GM21619 (cell line): ENCODE data around the gene FPR3.
"Not testable (repeated sequence)": the region's sequence is repeated elsewhere in the genome, so short reads cannot be mapped to it uniquely, and the experiment has no call there.

Source experiments
- ATAC-seq: cut with Tn5 transposase; IDR thresholded peaks from one replicate; pipeline ENCODE4 v1.9.1; 2021; ENCODE audit not compliant: unreplicated experiment

FPR3 gene

GRCh38 chr19:51806571-51806970 lies 11.6 kb downstream of the FPR3 start:
- ATAC-seq, result not testable (repeated sequence)

GRCh38 chr19:51807111-51807701 lies 12.2 kb downstream of the FPR3 start:
- ATAC-seq, result no peak

GRCh38 chr19:51807925-51808324 lies 13.0 kb downstream of the FPR3 start:
- ATAC-seq, result no peak

GRCh38 chr19:51808333-51808986 lies 13.5 kb downstream of the FPR3 start:
- no peak for ATAC-seq

GRCh38 chr19:51809787-51810186 lies 14.8 kb downstream of the FPR3 start:
- ATAC-seq, result no peak

GRCh38 chr19:51810223-51810622 lies 15.3 kb downstream of the FPR3 start:
- no peak for ATAC-seq

- no peak for ATAC-seq
These were observed 16.4 kb downstream of the FPR3 start for GRCh38 chr19:51811344-51811743.

GRCh38 chr19:51815043-51815442 lies 20.1 kb downstream of the FPR3 start:
- no peak for ATAC-seq

GRCh38 chr19:51816711-51817110 lies 21.8 kb downstream of the FPR3 start:
- no peak for ATAC-seq

GRCh38 chr19:51820011-51820410 lies 25.1 kb downstream of the FPR3 start:
- no peak for ATAC-seq

- ATAC-seq, result no peak
These were observed 26.0 kb downstream of the FPR3 start for GRCh38 chr19:51820831-51821446.

- ATAC-seq, result no peak
These were observed 26.5 kb downstream of the FPR3 start for GRCh38 chr19:51821456-51821855.

- ATAC-seq, result no peak
These were observed 27.0 kb downstream of the FPR3 start for GRCh38 chr19:51821921-51822320.

- ATAC-seq, result no peak
These were observed 27.4 kb downstream of the FPR3 start for GRCh38 chr19:51822325-51822724.

GRCh38 chr19:51822946-51823345 lies 28.0 kb downstream of the FPR3 start:
- no peak for ATAC-seq

- ATAC-seq, result no peak
These were observed 29.5 kb downstream of the FPR3 start for GRCh38 chr19:51824281-51825005.

- no peak for ATAC-seq
These were observed 35.3 kb downstream of the FPR3 start for GRCh38 chr19:51830274-51830673.

GRCh38 chr19:51837145-51837544 lies 42.2 kb downstream of the FPR3 start:
- ATAC-seq, result no peak

- no peak for ATAC-seq
These were observed 67.1 kb downstream of the FPR3 start for GRCh38 chr19:51861870-51862622.

- no peak for ATAC-seq
These were observed 78.1 kb downstream of the FPR3 start for GRCh38 chr19:51873097-51873496.
